Vagina (tissue), 2 donors: ENCODE results near the gene GSTK1. TPM values are rescaled to one million over a fixed set of nuclear protein-coding genes. Genes with fewer than 3 reads are reported as not detected.

Source experiments
- DNase-seq, 2 donors: peaks; one replicate each; pipeline ENCODE4 v3.0.0-alpha.2; 2017; ENCODE audit errors: extremely low spot score in 2 of 2
- H3K27ac ChIP-seq: fragments of 200-600 bp; sonication (generic); one replicate; pipeline ENCODE4 v1.5.1; 2019
- H3K27me3 ChIP-seq: fragments of 200-600 bp; sonication (generic); one replicate; pipeline ENCODE4 v1.5.1; 2019
- H3K36me3 ChIP-seq, 2 donors: fragments of 200-600 bp; sonication (generic); one replicate each; pipeline ENCODE4 v1.5.1; 2017 to 2019
- H3K4me1 ChIP-seq: fragments of 200-600 bp; sonication (generic); one replicate; pipeline ENCODE4 v1.5.1; 2019
- H3K4me3 ChIP-seq, 2 donors: fragments of 200-600 bp; sonication (generic); 1 replicate in 1 of 2; 2 replicates in 1 of 2; pipeline ENCODE4 v1.5.1; 2016 to 2019
- H3K9me3 ChIP-seq: fragments of 200-600 bp; sonication (generic); one replicate; pipeline ENCODE4 v1.5.1; 2019
- CTCF ChIP-seq, 3 experiments: fragments of 450-650 bp in 2 of 3; fragments of 200-600 bp in 1 of 3; sonication (generic) in 1 of 3; IDR thresholded peaks; one replicate each; pipeline ENCODE4 v1.5.1; 2017 to 2019; ENCODE audit warnings: antibody characterized with exemption in 3 of 3, mild to moderate bottlenecking in 2 of 3, moderate library complexity in 2 of 3
- POLR2A ChIP-seq, 2 donors: fragments of 450-650 bp; IDR thresholded peaks; one replicate each; pipeline ENCODE4 v1.6.1; 2017; ENCODE audit warnings: antibody characterized with exemption in 2 of 2, mild to moderate bottlenecking in 2 of 2, moderate library complexity in 2 of 2
- POLR2AphosphoS5 ChIP-seq, 2 donors: sonication (generic); formaldehyde crosslinking; IDR thresholded peaks; one replicate each; pipeline ENCODE4 v1.9.0; 2017; ENCODE audit warnings: antibody characterized with exemption in 2 of 2, mild to moderate bottlenecking in 2 of 2, low read depth in 1 of 2; ENCODE audit not compliant: insufficient read depth in 1 of 2
- intact Hi-C: fragments of 100-400 bp; cut with DNase I; formaldehyde crosslinking; loops from one replicate; pipeline ENCODE4 v1.15.1; 2023
- total RNA-seq: library from RNA; depleted of rRNA; stranded (reverse); fragments of >200 nt; gene quantifications from one replicate; pipeline ENCODE4 v1.2.3, GENCODE V29; 2016

The GSTK1 gene
- total RNA-seq, 1 donor from 2014 or later: 127 TPM

GRCh38 chr7:143217806-143218205 lies 45.4 kb upstream of the GSTK1 start:
- Histone ChIP-seq H3K4me1 (no peaks in the 10 kb centered on the region), H3K27ac (no peak overlapping the region), H3K9me3 (no peaks in the 10 kb centered on the region), H3K27me3 (no peaks in the 10 kb centered on the region), H3K36me3 (no peaks in the 10 kb centered on the region), H3K4me3 (no peak overlapping the region)
- TF ChIP-seq CTCF (IDR thresholded peaks at IDR 0.05): no peak
- no peak for TF ChIP-seq POLR2A (IDR thresholded peaks at IDR 0.05)
- no peak for TF ChIP-seq POLR2AphosphoS5 (IDR thresholded peaks at IDR 0.05; ENCODE audit: insufficient read depth in 1 of 2, low read depth in 1 of 2)
- intact Hi-C loops: loop anchor here (10.0 kb wide), 1 partner anchor 363 kb away; the partner anchor contains the start of gene EPHB6
- DNase-seq: no peak

- Histone ChIP-seq H3K4me1 (no peaks in the 10 kb centered on the region), H3K9me3 (no peaks in the 10 kb centered on the region), H3K4me3 (no peak overlapping the region), H3K36me3 (no peaks in the 10 kb centered on the region), H3K27ac (no peak overlapping the region), H3K27me3 (no peaks in the 10 kb centered on the region)
- intact Hi-C loops: no loop called here
- no peak for TF ChIP-seq POLR2A (IDR thresholded peaks at IDR 0.05)
- TF ChIP-seq CTCF (IDR thresholded peaks at IDR 0.05): no peak
- TF ChIP-seq POLR2AphosphoS5 (IDR thresholded peaks at IDR 0.05; ENCODE audit: insufficient read depth in 1 of 2, low read depth in 1 of 2): no peak
- no peak for DNase-seq
Measured at GRCh38 chr7:143221286-143221685, 42.0 kb upstream of the GSTK1 start.

GRCh38 chr7:143221737-143222136 lies 41.5 kb upstream of the GSTK1 start, which contains the start of gene TAS2R40:
TSS of gene TAS2R40 (plus strand) at chr7:143222037. CDS start at chr7:143222079, 42 bp downstream.
- no peak within 1 kb of the TSS for H3K27ac ChIP-seq
- H3K4me3 ChIP-seq: no peak within 1 kb of the TSS
- TF ChIP-seq POLR2A (IDR thresholded peaks at IDR 0.05) (no peak), POLR2AphosphoS5 (IDR thresholded peaks at IDR 0.05; ENCODE audit: insufficient read depth in 1 of 2, low read depth in 1 of 2) (no peak), CTCF (IDR thresholded peaks at IDR 0.05) (no peak)
- H3K36me3 ChIP-seq: no peaks in the 10 kb centered on the region
- H3K27me3 ChIP-seq: no peaks in the 10 kb centered on the region
- no peak for DNase-seq
- intact Hi-C loops: no loop called here
- H3K4me1 ChIP-seq: no peaks in the 10 kb centered on the region
- H3K9me3 ChIP-seq: no peaks in the 10 kb centered on the region

- H3K4me3 ChIP-seq: no peak overlapping the region
- H3K27ac ChIP-seq: no peak overlapping the region
- H3K9me3 ChIP-seq: no peaks in the 10 kb centered on the region
- no peak for DNase-seq
- intact Hi-C loops: no loop called here
- H3K36me3 ChIP-seq: no peaks in the 10 kb centered on the region
- TF ChIP-seq POLR2AphosphoS5 (IDR thresholded peaks at IDR 0.05; ENCODE audit: insufficient read depth in 1 of 2, low read depth in 1 of 2) (no peak), CTCF (IDR thresholded peaks at IDR 0.05) (no peak), POLR2A (IDR thresholded peaks at IDR 0.05) (no peak)
- no peaks in the 10 kb centered on the region for H3K27me3 ChIP-seq
- no peaks in the 10 kb centered on the region for H3K4me1 ChIP-seq
Measured at GRCh38 chr7:143222782-143223181, 40.5 kb upstream of the GSTK1 start.

- TF ChIP-seq POLR2AphosphoS5 (IDR thresholded peaks at IDR 0.05; ENCODE audit: insufficient read depth in 1 of 2, low read depth in 1 of 2) (no peak), CTCF (IDR thresholded peaks at IDR 0.05) (no peak), POLR2A (IDR thresholded peaks at IDR 0.05) (no peak)
- H3K9me3 ChIP-seq: no peaks in the 10 kb centered on the region
- no peak overlapping the region for H3K27ac ChIP-seq
- H3K4me3 ChIP-seq: no peak overlapping the region
- H3K27me3 ChIP-seq: no peaks in the 10 kb centered on the region
- no peaks in the 10 kb centered on the region for H3K36me3 ChIP-seq
- H3K4me1 ChIP-seq: no peaks in the 10 kb centered on the region
- DNase-seq: no peak
- intact Hi-C loops: no loop called here
Measured at GRCh38 chr7:143223784-143224183, 39.5 kb upstream of the GSTK1 start.
